ENCODE measurements around the gene TEX101.

- TF ChIP-seq CTCF (IDR thresholded peaks at IDR 0.05; ENCODE audit: low read length) = no peak
- no peak for TF ChIP-seq EZH2 (IDR thresholded peaks at IDR 0.05; ENCODE audit: borderline replicate concordance, low read length)
These were observed 18.6 kb downstream of the TEX101 start for GRCh38 chr19:43433358-43433673.

All from OCI-LY1 (cell line).